Neural cell (in vitro differentiated cells): Measurements from ENCODE around the gene PP2D1. TPM values are rescaled to one million over a fixed set of nuclear protein-coding genes. Genes with fewer than 3 reads are reported as not detected.

Experiments
- H2AFZ ChIP-seq: fragments of 200-600, 300-800 bp; sonication (generic), shearing (Covaris generic); 2 replicates; pipeline ENCODE4 v1.6.0; 2014; ENCODE audit warnings: low read depth, mild to moderate bottlenecking, antibody characterized with exemption, low read length, moderate library complexity
- H3F3A ChIP-seq: fragments of 200-600 bp; shearing (Covaris generic); 2 replicates; pipeline ENCODE4 v1.6.1; 2016; ENCODE audit warnings: mild to moderate bottlenecking, moderate library complexity, mixed read lengths, antibody characterized with exemption, low read length; ENCODE audit not compliant: insufficient read depth, poor library complexity, severe bottlenecking
- H3K27ac ChIP-seq: fragments of 200-600, 300-800 bp; sonication (generic), shearing (Covaris generic); 2 replicates; pipeline ENCODE4 v1.5.1; 2014; ENCODE audit warnings: mild to moderate bottlenecking, low read length, moderate library complexity
- H3K27me3 ChIP-seq: fragments of 300-800, 200-600 bp; sonication (generic), shearing (Covaris generic); 2 replicates; pipeline ENCODE4 v1.6.0; 2014; ENCODE audit warnings: mild to moderate bottlenecking, low read depth, low read length, moderate library complexity; ENCODE audit not compliant: insufficient read depth
- H3K36me3 ChIP-seq: fragments of 300-800, 200-600 bp; sonication (generic), shearing (Covaris generic); 2 replicates; pipeline ENCODE4 v1.5.1; 2014; ENCODE audit warnings: mild to moderate bottlenecking, antibody characterized with exemption, low read length, moderate library complexity; ENCODE audit not compliant: insufficient read depth
- H3K4me2 ChIP-seq: fragments of 300-800, 200-600 bp; sonication (generic), shearing (Covaris generic); 2 replicates; pipeline ENCODE4 v1.6.0; 2014; ENCODE audit warnings: mild to moderate bottlenecking, low read length
- H3K4me3 ChIP-seq: fragments of 300-800, 200-600 bp; sonication (generic), shearing (Covaris generic); 2 replicates; pipeline ENCODE4 v1.5.1; 2014; ENCODE audit warnings: mild to moderate bottlenecking, low read length, moderate library complexity
- H3K79me2 ChIP-seq: fragments of 200-600 bp; shearing (Covaris generic); replicated peaks from 2 replicates; pipeline ENCODE4 v1.6.0; 2014; ENCODE audit warnings: mild to moderate bottlenecking, low read length, moderate library complexity; ENCODE audit not compliant: insufficient read depth
- H3K9ac ChIP-seq: fragments of 300-800, 200-600 bp; sonication (generic), shearing (Covaris generic); 2 replicates; pipeline ENCODE4 v1.6.1; 2016; ENCODE audit warnings: mild to moderate bottlenecking, low read length, mixed read lengths
- H3K9me2 ChIP-seq: fragments of 200-600 bp; shearing (Covaris generic); 2 replicates; pipeline ENCODE4 v1.6.1; 2016; ENCODE audit warnings: mild to moderate bottlenecking, low read length, mixed read lengths; ENCODE audit not compliant: insufficient read depth
- H3K9me3 ChIP-seq: fragments of 200-600, 300-800 bp; sonication (generic), shearing (Covaris generic); 2 replicates; pipeline ENCODE4 v1.6.1; 2016; ENCODE audit warnings: mild to moderate bottlenecking, mixed run types, low read length, moderate library complexity, mixed read lengths
- H4K20me1 ChIP-seq: fragments of 200-600 bp; shearing (Covaris generic); 2 replicates; pipeline ENCODE4 v1.6.1; 2016; ENCODE audit warnings: mild to moderate bottlenecking, mixed run types; ENCODE audit not compliant: insufficient read depth
- CTCF ChIP-seq: fragments of 450-650 bp; IDR thresholded peaks from 2 replicates; pipeline ENCODE4 v1.5.1; 2014; ENCODE audit warnings: antibody characterized with exemption, mild to moderate bottlenecking, moderate library complexity; ENCODE audit not compliant: poor library complexity, severe bottlenecking
- EP300 ChIP-seq: fragments of 450-650 bp; conservative IDR thresholded peaks from 2 replicates; pipeline ENCODE4 v1.6.1; 2014; ENCODE audit warnings: antibody characterized with exemption, mild to moderate bottlenecking, moderate library complexity; ENCODE audit not compliant: poor library complexity, severe bottlenecking
- EZH2 ChIP-seq: fragments of 200-600, 300-800 bp; shearing (Covaris generic), sonication (generic); IDR thresholded peaks from 2 replicates; pipeline ENCODE4 v1.6.1; 2014; ENCODE audit warnings: antibody characterized with exemption, low read length, borderline replicate concordance, mild to moderate bottlenecking; ENCODE audit not compliant: insufficient read depth, poor library complexity, severe bottlenecking
- MXI1 ChIP-seq: fragments of 450-650 bp; conservative IDR thresholded peaks from 2 replicates; pipeline ENCODE4 v1.6.1; 2014; ENCODE audit warnings: antibody characterized with exemption, mild to moderate bottlenecking; ENCODE audit not compliant: poor library complexity, severe bottlenecking
- POLR2AphosphoS5 ChIP-seq: IDR thresholded peaks from 2 replicates; pipeline ENCODE4 v1.6.1; 2012
- RAD21 ChIP-seq: fragments of 450-650 bp; conservative IDR thresholded peaks from 2 replicates; pipeline ENCODE4 v1.6.1; 2014; ENCODE audit warnings: antibody characterized with exemption, mild to moderate bottlenecking, moderate library complexity
- REST ChIP-seq: IDR thresholded peaks from 2 replicates; pipeline ENCODE4 v1.6.1; 2012; ENCODE audit warnings: borderline replicate concordance
- SMC3 ChIP-seq: fragments of 450-650 bp; conservative IDR thresholded peaks from 2 replicates; pipeline ENCODE4 v1.6.1; 2014; ENCODE audit warnings: antibody characterized with exemption, mild to moderate bottlenecking, moderate library complexity; ENCODE audit not compliant: poor library complexity
- TAF1 ChIP-seq: IDR thresholded peaks from 2 replicates; pipeline ENCODE4 v1.6.1; 2012; ENCODE audit warnings: low read depth
- polyA plus RNA-seq: library from polyadenylated mRNA; depleted of rRNA; stranded (reverse); fragments of >200 nt; gene quantifications from 2 replicates; pipeline ENCODE4 v1.2.3, GENCODE V29; 2014

The PP2D1 gene
- polyA plus RNA-seq, 1 donor from 2014 or later, result not detected

- Histone ChIP-seq H3K9me2 (no peaks in the 10 kb centered on the region), H3K4me3 (peak within 1 kb of the TSS; percentile 88), H3F3A (no peaks in the 10 kb centered on the region), H3K4me2 (peak within 1 kb of the TSS; percentile 70), H3K9ac (peak within 1 kb of the TSS; percentile 75), H3K79me2 (peaks cover 14% of the 10 kb centered on the region), H3K36me3 (no peaks in the 10 kb centered on the region), H2AFZ (peak within 1 kb of the TSS; percentile 56), H3K27me3 (no peaks in the 10 kb centered on the region), H3K27ac (peak within 1 kb of the TSS; percentile 75), H4K20me1 (no peaks in the 10 kb centered on the region), H3K9me3 (no peaks in the 10 kb centered on the region)
- TF ChIP-seq REST, result peak; percentile 5
- TF ChIP-seq POLR2AphosphoS5, result no peak
- TF ChIP-seq EZH2, result no peak
- TF ChIP-seq TAF1, result no peak
- peak; percentile 19 for TF ChIP-seq MXI1
- peak; percentile 39 for TF ChIP-seq RAD21
- TF ChIP-seq EP300, result no peak
- peak; percentile 62 for TF ChIP-seq SMC3
- TF ChIP-seq CTCF, result peak; percentile 70
These were observed 27.9 kb upstream of the PP2D1 start, which contains the start of gene KAT2B for GRCh38 chr3:20039765-20040547. Gene KAT2B (plus strand): TSS chr3:20040446. CDS start chr3:20040478, 32 bp downstream.

- TF ChIP-seq EP300, result no peak
- TF ChIP-seq RAD21, result no peak
- TF ChIP-seq POLR2AphosphoS5, result no peak
- no peak for TF ChIP-seq CTCF
- TF ChIP-seq MXI1, result no peak
- TF ChIP-seq SMC3, result no peak
- no peak for TF ChIP-seq TAF1
- TF ChIP-seq REST, result no peak
- no peak for TF ChIP-seq EZH2
- Histone ChIP-seq H3K36me3 (no peaks in the 10 kb centered on the region), H4K20me1 (no peaks in the 10 kb centered on the region), H3K4me2 (no peak overlapping the region), H3K4me3 (peak overlapping the region; percentile 87), H3K9me2 (no peaks in the 10 kb centered on the region), H2AFZ (peak overlapping the region; percentile 56), H3F3A (no peaks in the 10 kb centered on the region), H3K9me3 (no peaks in the 10 kb centered on the region), H3K27me3 (no peaks in the 10 kb centered on the region), H3K79me2 (peaks cover 9% of the 10 kb centered on the region), H3K27ac (peak overlapping the region; percentile 75), H3K9ac (peak overlapping the region; percentile 75)
These were observed 27.4 kb upstream of the PP2D1 start for GRCh38 chr3:20039466-20039764.
